ENCODE results near the gene NETO2. TPM values are rescaled to one million over a fixed set of nuclear protein-coding genes. Genes with fewer than 3 reads are reported as not detected.

NETO2 gene
- total and polyA plus RNA-seq, 2 of the 13 experiments (the other 11 are each of a cell fraction or from before 2014, with no cell fraction given) = 8.2 to 13.5 TPM

GRCh38 chr16:47142821-47143676 is 696 bp downstream of the NETO2 start (continued):
- TF ChIP-seq ZZZ3 (CRISPR knock-in tag; IDR thresholded peaks at IDR 0.05; ENCODE audit: borderline replicate concordance) = no peak
- no peak for TF ChIP-seq BRF2 (CRISPR knock-in tag; IDR thresholded peaks at IDR 0.05)
- TF ChIP-seq ZSCAN9 (CRISPR knock-in tag; IDR thresholded peaks at IDR 0.05; ENCODE audit: borderline replicate concordance) = no peak
- TF ChIP-seq ZNF256 (CRISPR knock-in tag; conservative IDR thresholded peaks at IDR 0.05) = no peak
- peak; percentile 34; the same call in 1 of the 2 replicates for TF ChIP-seq ZNF24 (IDR thresholded peaks at IDR 0.05)
- no peak for TF ChIP-seq SP4 (CRISPR knock-in tag; IDR thresholded peaks at IDR 0.05)
- TF ChIP-seq ZNF564 (CRISPR knock-in tag; IDR thresholded peaks at IDR 0.05) = peak; percentile 58; the same call in 1 of the 2 replicates
- TF ChIP-seq ZBTB7A (CRISPR knock-in tag; IDR thresholded peaks at IDR 0.05) = no peak
- no peak for TF ChIP-seq ZNF550 (CRISPR knock-in tag; IDR thresholded peaks at IDR 0.05; ENCODE audit: borderline replicate concordance)
- no peak for TF ChIP-seq PRMT3 (CRISPR knock-in tag; IDR thresholded peaks at IDR 0.05; ENCODE audit: borderline replicate concordance, low read depth)
- TF ChIP-seq KDM3A (CRISPR knock-in tag; IDR thresholded peaks at IDR 0.05; ENCODE audit: low read depth) = no peak
- no peak for TF ChIP-seq ZNF746 (CRISPR knock-in tag; IDR thresholded peaks at IDR 0.05)
- TF ChIP-seq SP2 (CRISPR knock-in tag; IDR thresholded peaks at IDR 0.05) = peak; percentile 46; the same call in 1 of the 2 replicates
- no peak for TF ChIP-seq GMEB1 (CRISPR knock-in tag; IDR thresholded peaks at IDR 0.05; ENCODE audit: borderline replicate concordance)
- peak; percentile 56; the same call in 1 of the 2 replicates for TF ChIP-seq MED1 (CRISPR knock-in tag; IDR thresholded peaks at IDR 0.05)
- no peak for TF ChIP-seq ZNF530 (CRISPR knock-in tag; IDR thresholded peaks at IDR 0.05; ENCODE audit: low read depth)
- no peak for TF ChIP-seq ZNF605 (CRISPR knock-in tag; IDR thresholded peaks at IDR 0.05)
- TF ChIP-seq SPEN (CRISPR knock-in tag; IDR thresholded peaks at IDR 0.05; ENCODE audit: low read depth) = 0 out of 2 replicates have a peak, but pooled peaks have one; percentile 16
- no peak for TF ChIP-seq NFATC3 (CRISPR knock-in tag; IDR thresholded peaks at IDR 0.05)
- TF ChIP-seq ZNF337 (CRISPR knock-in tag; IDR thresholded peaks at IDR 0.05; ENCODE audit: borderline replicate concordance, low read depth) = no peak
- TF ChIP-seq TP53 (CRISPR knock-in tag; conservative IDR thresholded peaks at IDR 0.05) = peak; percentile 46; the same call in 1 of the 2 replicates
- TF ChIP-seq RERE (CRISPR knock-in tag; IDR thresholded peaks at IDR 0.05; ENCODE audit: low read depth) = no peak

Data from HepG2 (cell line).